GM12891 (cell line): Measurements from ENCODE around the gene LONP1.

Source experiments
- DNase-seq: peaks from one replicate; pipeline ENCODE4 v3.0.0; 2011; ENCODE audit warnings: low spot score; ENCODE audit not compliant: insufficient read length
- FAIRE-seq: peaks from 2 replicates; lab custom pipeline; 2011; peaks lifted over from hg19 to GRCh38; lab: Jason Lieb, UNC
- PAX5 ChIP-seq: IDR thresholded peaks from 2 replicates; pipeline ENCODE4 v1.6.1; 2011; ENCODE audit warnings: low read length, moderate library complexity, mild to moderate bottlenecking; ENCODE audit not compliant: insufficient read depth, severe bottlenecking
- POLR2A ChIP-seq: IDR thresholded peaks from 2 replicates; pipeline ENCODE4 v1.6.1; 2011; ENCODE audit warnings: low read depth, low read length, control low read depth
- POLR2AphosphoS5 ChIP-seq: IDR thresholded peaks from 2 replicates; pipeline ENCODE4 v1.6.1; 2011; ENCODE audit warnings: low read depth, low read length, control low read depth
- POU2F2 ChIP-seq: IDR thresholded peaks from 2 replicates; pipeline ENCODE4 v1.6.1; 2011; ENCODE audit warnings: low read depth, mild to moderate bottlenecking, control low read depth, low read length, moderate library complexity
- SPI1 ChIP-seq: IDR thresholded peaks from 2 replicates; pipeline ENCODE4 v1.6.1; 2011; ENCODE audit warnings: low read depth, low read length, control low read depth
- TAF1 ChIP-seq: IDR thresholded peaks from 2 replicates; pipeline ENCODE4 v1.6.1; 2011; ENCODE audit warnings: low read depth, low read length, control low read depth

Gene LONP1

GRCh38 chr19:5661483-5661882 is 58.5 kb downstream of the LONP1 start:
- TF ChIP-seq TAF1 = no peak
- no peak for TF ChIP-seq POLR2AphosphoS5
- TF ChIP-seq SPI1 = no peak
- no peak for TF ChIP-seq POLR2A
- FAIRE-seq (no peak), DNase-seq (no peak)

- no peak for FAIRE-seq
These were observed 64.5 kb downstream of the LONP1 start for GRCh38 chr19:5655412-5655811.

GRCh38 chr19:5654931-5655330 is 65.0 kb downstream of the LONP1 start:
- TF ChIP-seq TAF1 = no peak
- no peak for TF ChIP-seq PAX5
- no peak for TF ChIP-seq POU2F2
- no peak for TF ChIP-seq SPI1
- TF ChIP-seq POLR2A = no peak
- TF ChIP-seq POLR2AphosphoS5 = no peak
- DNase-seq (no peak), FAIRE-seq (no peak)

More at GRCh38 chr19:5655412-5655811, 64.5 kb downstream of the LONP1 start:
- TF ChIP-seq SPI1 (no peak), TAF1 (no peak), POLR2AphosphoS5 (no peak), POU2F2 (no peak), PAX5 (no peak), POLR2A (no peak)
- DNase-seq = no peak

GRCh38 chr19:5652261-5652660 is 67.7 kb downstream of the LONP1 start:
- FAIRE-seq (no peak), DNase-seq (no peak)
- TF ChIP-seq POLR2AphosphoS5 (peak; percentile 31), PAX5 (no peak)

- no peak for TF ChIP-seq TAF1
- no peak for TF ChIP-seq POLR2A
- no peak for TF ChIP-seq POLR2AphosphoS5
- no peak for TF ChIP-seq POU2F2
- TF ChIP-seq SPI1 = no peak
- TF ChIP-seq PAX5 = no peak
- no peak for FAIRE-seq
- DNase-seq = no peak
These were observed 68.6 kb downstream of the LONP1 start for GRCh38 chr19:5651361-5651760.

- TF ChIP-seq POLR2A = no peak
- no peak for TF ChIP-seq TAF1
- no peak for TF ChIP-seq POU2F2
- no peak for TF ChIP-seq SPI1
- no peak for TF ChIP-seq POLR2AphosphoS5
- no peak for TF ChIP-seq PAX5
- DNase-seq (no peak), FAIRE-seq (peak; percentile 85)
These were observed 71.5 kb downstream of the LONP1 start for GRCh38 chr19:5648464-5648863.

GRCh38 chr19:5646703-5647102 is 73.2 kb downstream of the LONP1 start:
- DNase-seq (no peak), FAIRE-seq (peak; percentile 63)
- TF ChIP-seq POLR2A (no peak; the same call in 1 of the 2 replicates), PAX5 (no peak), POLR2AphosphoS5 (no peak), TAF1 (no peak)

- FAIRE-seq = peak; percentile 31
- TF ChIP-seq POU2F2 (no peak), POLR2A (no peak), SPI1 (no peak), POLR2AphosphoS5 (no peak), PAX5 (no peak), TAF1 (no peak)
- no peak for DNase-seq
These were observed 74.5 kb downstream of the LONP1 start for GRCh38 chr19:5645409-5645808.

- FAIRE-seq (no peak), DNase-seq (no peak)
- TF ChIP-seq POU2F2 (no peak), SPI1 (no peak), POLR2A (no peak), PAX5 (no peak), POLR2AphosphoS5 (no peak), TAF1 (no peak)
These were observed 75.9 kb downstream of the LONP1 start for GRCh38 chr19:5644037-5644436.

GRCh38 chr19:5643060-5643459 is 76.9 kb downstream of the LONP1 start:
- FAIRE-seq = no peak
- DNase-seq = no peak
- TF ChIP-seq POLR2AphosphoS5 = no peak
- no peak for TF ChIP-seq POU2F2
- TF ChIP-seq PAX5 = no peak
- TF ChIP-seq TAF1 = no peak
- no peak for TF ChIP-seq SPI1
- no peak for TF ChIP-seq POLR2A

GRCh38 chr19:5642204-5642603 is 77.7 kb downstream of the LONP1 start:
- no peak for DNase-seq
- TF ChIP-seq POU2F2 (no peak), PAX5 (no peak), TAF1 (no peak), POLR2A (no peak), SPI1 (no peak), POLR2AphosphoS5 (no peak)
- no peak for FAIRE-seq
